ENCODE data around the gene ARSB. TPM values are rescaled to one million over a fixed set of nuclear protein-coding genes. Genes with fewer than 3 reads are reported as not detected.

ARSB gene
- total and polyA plus RNA-seq, 4 donors = 19.8 to 21.8 (median 20.9) TPM

GRCh38 chr5:78757269-78758053 lies 227.6 kb downstream of the ARSB start:
- Histone ChIP-seq H3K27me3 (ENCODE audit: control insufficient read depth, insufficient read depth, low read length) (no peaks in the 10 kb centered on the region), H3K4me3 (ENCODE audit: low read depth, low read length) (no peak overlapping the region), H3K36me3 (ENCODE audit: control insufficient read depth, insufficient read depth, low read length) (no peaks in the 10 kb centered on the region), H3K27ac (ENCODE audit: low read depth, low read length) (no peak overlapping the region), H3K4me1 (ENCODE audit: control insufficient read depth, insufficient read depth, low read length) (no peaks in the 10 kb centered on the region), H3K9me3 (ENCODE audit: control insufficient read depth, insufficient read depth, low read length) (no peaks in the 10 kb centered on the region)
- DNase-seq (ENCODE audit: low read depth in 4 of 6, low spot score in 6 of 6) = no peak
- WGBS (ENCODE audit: insufficient coverage) = 92% methylated on average over 4 of the region's 7 CpGs

- no peak overlapping the region for H3K27ac ChIP-seq (ENCODE audit: low read depth, low read length)
- H3K4me1 ChIP-seq (ENCODE audit: control insufficient read depth, insufficient read depth, low read length) = no peaks in the 10 kb centered on the region
- H3K4me3 ChIP-seq (ENCODE audit: low read depth, low read length) = no peak overlapping the region
- H3K9me3 ChIP-seq (ENCODE audit: control insufficient read depth, insufficient read depth, low read length) = no peaks in the 10 kb centered on the region
- H3K27me3 ChIP-seq (ENCODE audit: control insufficient read depth, insufficient read depth, low read length) = no peaks in the 10 kb centered on the region
- WGBS (ENCODE audit: insufficient coverage) = 89% methylated on average over 3 of the region's 3 CpGs
- no peaks in the 10 kb centered on the region for H3K36me3 ChIP-seq (ENCODE audit: control insufficient read depth, insufficient read depth, low read length)
- no peak for DNase-seq (ENCODE audit: low read depth in 4 of 6, low spot score in 6 of 6)
Observed at GRCh38 chr5:78756858-78757257, 228.3 kb downstream of the ARSB start.

DNA sequence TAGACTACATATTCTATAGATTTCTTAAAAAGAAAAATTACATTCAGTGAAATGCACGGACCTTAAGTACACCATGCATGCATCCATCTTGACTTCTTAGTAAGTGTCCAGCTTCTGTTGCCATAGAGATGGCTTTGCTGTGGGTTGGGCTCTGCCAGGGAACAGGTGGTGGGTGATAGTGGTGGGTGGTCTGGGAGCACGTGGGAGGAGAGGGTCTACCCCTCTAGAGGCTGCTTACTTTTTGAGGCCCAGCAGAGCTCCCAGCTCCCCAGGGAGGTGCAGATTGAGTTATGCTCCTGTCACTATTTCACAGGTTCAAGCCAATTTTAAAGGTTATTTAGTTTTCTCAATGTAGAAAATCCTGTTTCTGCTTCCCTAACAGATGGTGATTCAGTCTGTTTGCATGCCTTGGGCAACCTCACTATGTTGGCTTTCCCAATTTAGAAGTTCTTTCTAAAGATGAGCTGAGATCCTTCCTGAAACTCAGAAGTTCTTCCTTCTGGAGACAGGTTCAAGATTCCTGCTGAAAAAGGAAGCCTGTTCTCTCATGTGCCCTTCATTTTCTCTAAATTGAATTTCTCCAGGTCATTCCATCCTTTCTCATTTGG lies 229.2 kb downstream of the ARSB start:
- H3K4me3 ChIP-seq (ENCODE audit: low read depth, low read length) = no peak overlapping the region
- no peaks in the 10 kb centered on the region for H3K9me3 ChIP-seq (ENCODE audit: control insufficient read depth, insufficient read depth, low read length)
- peak in 2 of 6 donors; percentile 14 to 68 for DNase-seq (ENCODE audit: low read depth in 4 of 6, low spot score in 6 of 6)
- H3K27me3 ChIP-seq (ENCODE audit: control insufficient read depth, insufficient read depth, low read length) = no peaks in the 10 kb centered on the region
- no peak overlapping the region for H3K27ac ChIP-seq (ENCODE audit: low read depth, low read length)
- no CpG with 5 or more reads among the region's 2 CpGs for WGBS (ENCODE audit: insufficient coverage)
- H3K4me1 ChIP-seq (ENCODE audit: control insufficient read depth, insufficient read depth, low read length) = no peaks in the 10 kb centered on the region
- no peaks in the 10 kb centered on the region for H3K36me3 ChIP-seq (ENCODE audit: control insufficient read depth, insufficient read depth, low read length)

DNA sequence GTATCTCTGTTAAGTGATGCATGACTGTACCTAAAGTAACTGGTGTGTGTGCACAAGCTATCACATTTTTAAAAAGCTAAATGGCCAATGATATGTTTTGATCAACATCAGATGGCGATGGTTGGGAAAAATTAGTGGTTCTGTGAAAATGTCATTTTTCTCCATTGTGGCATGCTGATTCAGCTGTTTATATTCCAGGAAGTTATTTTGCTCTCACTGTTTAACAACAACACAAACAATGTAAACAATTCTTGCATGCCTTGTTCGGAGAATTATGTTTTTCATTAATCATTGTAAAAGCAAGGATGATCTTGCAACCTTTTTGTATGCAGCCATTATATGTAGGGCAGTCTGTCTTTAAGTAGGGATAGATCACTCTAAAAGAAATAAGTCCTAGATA lies 230.5 kb downstream of the ARSB start:
- Histone ChIP-seq H3K27me3 (ENCODE audit: control insufficient read depth, insufficient read depth, low read length) (no peaks in the 10 kb centered on the region), H3K36me3 (ENCODE audit: control insufficient read depth, insufficient read depth, low read length) (no peaks in the 10 kb centered on the region), H3K4me3 (ENCODE audit: low read depth, low read length) (no peak overlapping the region), H3K4me1 (ENCODE audit: control insufficient read depth, insufficient read depth, low read length) (no peaks in the 10 kb centered on the region), H3K27ac (ENCODE audit: low read depth, low read length) (no peak overlapping the region), H3K9me3 (ENCODE audit: control insufficient read depth, insufficient read depth, low read length) (no peaks in the 10 kb centered on the region)
- no peak for DNase-seq (ENCODE audit: low read depth in 4 of 6, low spot score in 6 of 6)
- WGBS (ENCODE audit: insufficient coverage) = no CpG with 5 or more reads among the region's 2 CpGs

GRCh38 chr5:78753093-78753531 lies 232.0 kb downstream of the ARSB start:
- no peaks in the 10 kb centered on the region for H3K27me3 ChIP-seq (ENCODE audit: control insufficient read depth, insufficient read depth, low read length)
- no peaks in the 10 kb centered on the region for H3K9me3 ChIP-seq (ENCODE audit: control insufficient read depth, insufficient read depth, low read length)
- H3K4me3 ChIP-seq (ENCODE audit: low read depth, low read length) = no peak overlapping the region
- peaks cover 2% of the 10 kb centered on the region for H3K4me1 ChIP-seq (ENCODE audit: control insufficient read depth, insufficient read depth, low read length)
- no peak overlapping the region for H3K27ac ChIP-seq (ENCODE audit: low read depth, low read length)
- no peak for DNase-seq (ENCODE audit: low read depth in 4 of 6, low spot score in 6 of 6)
- WGBS (ENCODE audit: insufficient coverage) = 85% methylated on average over 3 of the region's 4 CpGs
- no peaks in the 10 kb centered on the region for H3K36me3 ChIP-seq (ENCODE audit: control insufficient read depth, insufficient read depth, low read length)

DNA sequence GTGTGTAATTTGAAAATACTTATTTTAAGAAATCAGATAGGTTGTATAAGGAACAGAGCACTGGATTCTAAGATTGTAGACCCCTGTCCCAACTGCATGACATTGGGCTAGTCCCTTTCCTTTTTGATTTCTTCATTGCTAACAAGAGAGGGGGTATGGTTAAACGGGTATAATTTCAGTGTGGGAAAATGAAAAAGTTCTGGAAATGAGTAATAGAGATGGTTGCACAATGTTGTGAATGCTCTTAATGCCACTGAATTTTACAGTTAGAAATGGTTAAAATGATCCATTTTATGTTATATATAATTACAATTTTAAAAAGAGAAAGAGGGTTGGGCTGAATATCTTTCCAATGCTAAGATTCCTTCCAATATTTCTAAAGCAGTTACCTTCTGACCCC lies 233.2 kb downstream of the ARSB start:
- no peaks in the 10 kb centered on the region for H3K9me3 ChIP-seq (ENCODE audit: control insufficient read depth, insufficient read depth, low read length)
- H3K4me3 ChIP-seq (ENCODE audit: low read depth, low read length) = no peak overlapping the region
- no peak for DNase-seq (ENCODE audit: low read depth in 4 of 6, low spot score in 6 of 6)
- H3K27ac ChIP-seq (ENCODE audit: low read depth, low read length) = no peak overlapping the region
- no peaks in the 10 kb centered on the region for H3K27me3 ChIP-seq (ENCODE audit: control insufficient read depth, insufficient read depth, low read length)
- peaks cover 11% of the 10 kb centered on the region for H3K4me1 ChIP-seq (ENCODE audit: control insufficient read depth, insufficient read depth, low read length)
- WGBS (ENCODE audit: insufficient coverage) = no CpG with 5 or more reads among the region's 1 CpG
- no peaks in the 10 kb centered on the region for H3K36me3 ChIP-seq (ENCODE audit: control insufficient read depth, insufficient read depth, low read length)

- Histone ChIP-seq H3K4me3 (ENCODE audit: low read depth, low read length) (no peak overlapping the region), H3K27me3 (ENCODE audit: control insufficient read depth, insufficient read depth, low read length) (no peaks in the 10 kb centered on the region), H3K27ac (ENCODE audit: low read depth, low read length) (no peak overlapping the region), H3K36me3 (ENCODE audit: control insufficient read depth, insufficient read depth, low read length) (no peaks in the 10 kb centered on the region), H3K9me3 (ENCODE audit: control insufficient read depth, insufficient read depth, low read length) (no peaks in the 10 kb centered on the region), H3K4me1 (ENCODE audit: control insufficient read depth, insufficient read depth, low read length) (peaks cover 13% of the 10 kb centered on the region)
- DNase-seq (ENCODE audit: low read depth in 4 of 6, low spot score in 6 of 6) = peak in 1 of 6 donors; percentile 27
- 50% methylated on average over 1 of the region's 2 CpGs for WGBS (ENCODE audit: insufficient coverage)
Observed at GRCh38 chr5:78750281-78750680, 234.8 kb downstream of the ARSB start.

- peak overlapping the region; percentile 94 for H3K27ac ChIP-seq (ENCODE audit: low read depth, low read length)
- H3K4me1 ChIP-seq (ENCODE audit: control insufficient read depth, insufficient read depth, low read length) = peaks cover 13% of the 10 kb centered on the region
- H3K36me3 ChIP-seq (ENCODE audit: control insufficient read depth, insufficient read depth, low read length) = no peaks in the 10 kb centered on the region
- H3K27me3 ChIP-seq (ENCODE audit: control insufficient read depth, insufficient read depth, low read length) = no peaks in the 10 kb centered on the region
- no peak overlapping the region for H3K4me3 ChIP-seq (ENCODE audit: low read depth, low read length)
- H3K9me3 ChIP-seq (ENCODE audit: control insufficient read depth, insufficient read depth, low read length) = no peaks in the 10 kb centered on the region
- WGBS (ENCODE audit: insufficient coverage) = 51% methylated on average over 2 of the region's 7 CpGs
- DNase-seq (ENCODE audit: low read depth in 4 of 6, low spot score in 6 of 6) = peak in 1 of 6 donors; percentile 81
Observed at GRCh38 chr5:78747705-78748359, 237.3 kb downstream of the ARSB start.

DNA sequence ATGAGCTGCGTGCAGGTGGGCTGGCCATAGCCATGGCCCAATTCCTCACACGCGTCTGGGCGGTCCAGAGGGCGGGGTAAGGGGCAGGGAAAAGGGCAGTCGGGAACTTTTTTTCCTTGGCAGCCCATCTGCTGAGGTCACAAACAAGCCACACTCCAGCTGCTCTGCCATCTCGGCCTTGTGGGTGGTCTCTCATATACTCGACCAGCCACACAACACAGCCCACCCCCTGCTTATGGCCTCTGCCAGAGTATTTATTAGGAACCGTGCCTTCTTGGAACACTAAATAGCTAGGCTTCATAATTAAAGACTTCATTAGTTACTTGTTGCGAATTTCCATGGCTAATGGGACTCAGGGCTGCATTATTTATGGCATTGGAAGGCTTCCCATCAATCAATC lies 238.1 kb downstream of the ARSB start:
- peak in 2 of 6 donors; percentile 45 to 85 for DNase-seq (ENCODE audit: low read depth in 4 of 6, low spot score in 6 of 6)
- 21% methylated on average over 6 of the region's 10 CpGs for WGBS (ENCODE audit: insufficient coverage)
- Histone ChIP-seq H3K4me1 (ENCODE audit: control insufficient read depth, insufficient read depth, low read length) (peaks cover 13% of the 10 kb centered on the region), H3K36me3 (ENCODE audit: control insufficient read depth, insufficient read depth, low read length) (no peaks in the 10 kb centered on the region), H3K4me3 (ENCODE audit: low read depth, low read length) (no peak overlapping the region), H3K27me3 (ENCODE audit: control insufficient read depth, insufficient read depth, low read length) (no peaks in the 10 kb centered on the region), H3K27ac (ENCODE audit: low read depth, low read length) (peak overlapping the region; percentile 94), H3K9me3 (ENCODE audit: control insufficient read depth, insufficient read depth, low read length) (no peaks in the 10 kb centered on the region)
